HuH-7.5 (cell line): ENCODE measurements around the gene RTL10.

Experiments
- DNase-seq: peaks from one replicate; pipeline ENCODE4 v3.0.0; 2011; ENCODE audit warnings: low spot score

The RTL10 gene

GRCh38 chr22:19823191-19823901, 31.3 kb downstream of the RTL10 start:
- DNase-seq, result no peak

GRCh38 chr22:19822301-19823117, 32.2 kb downstream of the RTL10 start:
- DNase-seq, result no peak

- DNase-seq, result no peak
Observed at GRCh38 chr22:19821523-19822300, 33.0 kb downstream of the RTL10 start.

GRCh38 chr22:19820880-19821522, 33.7 kb downstream of the RTL10 start:
- DNase-seq, result no peak

- DNase-seq, result no peak
Observed at GRCh38 chr22:19819911-19820879, 34.5 kb downstream of the RTL10 start.

GRCh38 chr22:19819208-19819910, 35.3 kb downstream of the RTL10 start:
- no peak for DNase-seq

GRCh38 chr22:19818324-19819207, 36.1 kb downstream of the RTL10 start:
- no peak for DNase-seq

- DNase-seq, result no peak
Observed at GRCh38 chr22:19816372-19817119, 38.1 kb downstream of the RTL10 start.

- DNase-seq, result no peak
Observed at GRCh38 chr22:19815823-19816290, 38.8 kb downstream of the RTL10 start.

- no peak for DNase-seq
Observed at GRCh38 chr22:19815093-19815822, 39.4 kb downstream of the RTL10 start.

- no peak for DNase-seq
Observed at GRCh38 chr22:19814428-19814827, 40.2 kb downstream of the RTL10 start.

GRCh38 chr22:19812910-19813309, 41.8 kb downstream of the RTL10 start:
- DNase-seq, result no peak

- DNase-seq, result no peak
Observed at GRCh38 chr22:19811811-19812771, 42.6 kb downstream of the RTL10 start.

- no peak for DNase-seq
Observed at GRCh38 chr22:19811211-19811621, 43.5 kb downstream of the RTL10 start.

- no peak for DNase-seq
Observed at GRCh38 chr22:19810381-19811201, 44.1 kb downstream of the RTL10 start.

GRCh38 chr22:19809741-19810140, 44.9 kb downstream of the RTL10 start:
- no peak for DNase-seq
